Adrenal gland (tissue), 12 donors: Measurements from ENCODE around the gene VDAC2. TPM values are rescaled to one million over a fixed set of nuclear protein-coding genes. Genes with fewer than 3 reads are reported as not detected.

Experiments used
- DNase-seq, 7 donors: peaks; one replicate each; pipeline ENCODE4 v3.0.0-alpha.2; 2019 to 2020
- H3K27ac ChIP-seq, 5 donors: fragments of 200-600 bp; sonication (generic) in 4 of 5; 1 replicate in 3 of 5; 2 replicates in 2 of 5; pipeline versions ENCODE4 v1.5.1 to v1.8.0; 2016 to 2020; ENCODE audit warnings: mild to moderate bottlenecking in 1 of 5
- H3K27me3 ChIP-seq: fragments of 200-600 bp; 2 replicates; pipeline ENCODE4 v1.8.0; 2021
- H3K36me3 ChIP-seq, 2 donors: fragments of 200-600 bp; replicated peaks in 1 of 2; 1 replicate in 1 of 2; 2 replicates in 1 of 2; pipeline versions ENCODE4 v1.5.1 to v1.8.0; 2018 to 2022
- H3K4me1 ChIP-seq, 2 donors: fragments of 200-600 bp; replicated peaks in 1 of 2; 1 replicate in 1 of 2; 2 replicates in 1 of 2; pipeline versions ENCODE4 v1.5.1 to v1.8.0; 2018 to 2021
- H3K4me3 ChIP-seq, 4 donors: fragments of 200-600 bp; sonication (generic) in 3 of 4; one replicate each; pipeline ENCODE4 v1.5.1; 2016 to 2018
- H3K9me3 ChIP-seq, 3 donors: fragments of 200-600 bp; sonication (generic) in 1 of 3; replicated peaks in 1 of 3; 1 replicate in 2 of 3; 2 replicates in 1 of 3; pipeline versions ENCODE4 v1.5.1 to v1.8.0; 2016 to 2021
- CTCF ChIP-seq, 6 experiments: fragments of 450-650 bp in 4 of 6; fragments of 200-600 bp in 2 of 6; sonication (generic) in 1 of 6; IDR thresholded peaks; 1 replicate in 5 of 6; 2 replicates in 1 of 6; pipeline versions ENCODE4 v1.5.1 to v1.8.0; 2016 to 2021; ENCODE audit warnings: antibody characterized with exemption in 6 of 6, mild to moderate bottlenecking in 2 of 6, moderate library complexity in 1 of 6
- POLR2A ChIP-seq, 2 donors: fragments of 450-650 bp; IDR thresholded peaks; one replicate each; pipeline ENCODE4 v1.6.1; 2017; ENCODE audit warnings: antibody characterized with exemption in 2 of 2, mild to moderate bottlenecking in 2 of 2, moderate library complexity in 1 of 2
- WGBS, 4 donors: extraction: QIAGEN DNeasy Blood & Tissue Kit in 2 of 4; methylation state at CpG; one replicate each; pipeline versions ENCODE4 v1.1.5 to v1.1.7; 2013 to 2017; 5-methylcytosine and 5-hydroxymethylcytosine counted together
- intact Hi-C, 2 donors: fragments of 100-400 bp; cut with DNase I; formaldehyde crosslinking; loops; one replicate each; pipeline versions ENCODE4 v1.14.1 to v1.15.0; 2022 to 2023
- polyA plus RNA-seq, 3 donors: library from polyadenylated mRNA; stranded (reverse); fragments of 200-250 nt in 2 of 3; fragments of 350-450 nt in 1 of 3; fragmentation: Illumina TruSeq in 1 of 3; extraction: RNeasy Lipid Tissue Mini Kit (QIAGEN cat#74804) in 1 of 3; gene quantifications; one replicate each; pipeline ENCODE4 v1.2.3, GENCODE V29; 2013 to 2014
- total RNA-seq, 9 donors: library from RNA; depleted of rRNA in 4 of 9; stranded (reverse); fragments of >200 nt in 4 of 9; fragments of 120-200 nt in 1 of 9; fragmentation: NEBNext Ultra II Directional in 1 of 9; extraction: Animal tissue kit (Norgen Biotek cat#: 25700) in 1 of 9; gene quantifications; one replicate each; pipeline versions ENCODE4 v1.1.0 to v1.2.4, GENCODE V29; 2013 to 2023
- donor health status: healthy with polysubstance abuse.
- donor health status: Bipolar disorder and iron deficiency.
- donor health status: DM: yes; HTN: yes; CAD: no.
- donor health status: DM: no; HTN: no; CAD: no.
- donor health status: DM: no; HTN: no; CAD: no.
- donor health status: DM: yes; HTN: yes; CAD: no.

The VDAC2 gene
- total and polyA plus RNA-seq, 12 donors = 83.2 to 297 (median 183) TPM

GRCh38 chr10:75263806-75264205 lies 53.2 kb downstream of the VDAC2 start:
- Histone ChIP-seq H3K4me3 (no peak overlapping the region), H3K4me1 (no peaks in the 10 kb centered on the region), H3K36me3 (no peaks in the 10 kb centered on the region), H3K9me3 (no peaks in the 10 kb centered on the region), H3K27me3 (no peaks in the 10 kb centered on the region), H3K27ac (no peak overlapping the region)
- TF ChIP-seq POLR2A (IDR thresholded peaks at IDR 0.05) = no peak
- no peak for TF ChIP-seq CTCF (IDR thresholded peaks at IDR 0.05)
- intact Hi-C loops = no loop called here
- peak in 1 of 7 donors; percentile 22 for DNase-seq
- 96 to 100% (median 100%) methylated on average over 1 of the region's 1 CpG for WGBS, 4 donors

- Histone ChIP-seq H3K4me3 (no peak overlapping the region), H3K27ac (no peak overlapping the region), H3K9me3 (no peaks in the 10 kb centered on the region), H3K4me1 (no peaks in the 10 kb centered on the region), H3K27me3 (no peaks in the 10 kb centered on the region), H3K36me3 (no peaks in the 10 kb centered on the region)
- TF ChIP-seq CTCF (IDR thresholded peaks at IDR 0.05) = no peak
- no peak for TF ChIP-seq POLR2A (IDR thresholded peaks at IDR 0.05)
- intact Hi-C loops = no loop called here
- WGBS, 4 donors = 66 to 75% (median 72%) methylated on average over 4 to 6 of the region's 6 CpGs
- no peak for DNase-seq
These were observed 55.3 kb downstream of the VDAC2 start for GRCh38 chr10:75265856-75266255.

- WGBS, 4 donors = 86 to 92% (median 88%) methylated on average over 5 of the region's 5 CpGs
- Histone ChIP-seq H3K4me3 (no peak overlapping the region), H3K9me3 (no peaks in the 10 kb centered on the region), H3K4me1 (no peaks in the 10 kb centered on the region), H3K27ac (no peak overlapping the region), H3K36me3 (no peaks in the 10 kb centered on the region), H3K27me3 (no peaks in the 10 kb centered on the region)
- intact Hi-C loops = no loop called here
- no peak for DNase-seq
- TF ChIP-seq POLR2A (IDR thresholded peaks at IDR 0.05) (no peak), CTCF (IDR thresholded peaks at IDR 0.05) (no peak)
These were observed 56.3 kb downstream of the VDAC2 start for GRCh38 chr10:75266945-75267344.

- H3K4me1 ChIP-seq = peaks cover 0 to 4% of the 10 kb centered on the region in 2 donors
- no peaks in the 10 kb centered on the region for H3K27me3 ChIP-seq
- no peaks in the 10 kb centered on the region for H3K9me3 ChIP-seq
- 80 to 90% (median 85%) methylated on average over 5 of the region's 5 CpGs for WGBS, 4 donors
- intact Hi-C loops = no loop called here
- H3K4me3 ChIP-seq = no peak overlapping the region
- no peak for TF ChIP-seq CTCF (IDR thresholded peaks at IDR 0.05)
- TF ChIP-seq POLR2A (IDR thresholded peaks at IDR 0.05) = no peak
- H3K36me3 ChIP-seq = no peaks in the 10 kb centered on the region
- DNase-seq = no peak
- H3K27ac ChIP-seq = no peak overlapping the region
These were observed 59.0 kb downstream of the VDAC2 start for GRCh38 chr10:75269605-75270004.
